Epithelial cell of esophagus (primary cell): ENCODE results near the gene UNC79.

ENCODE experiments used
- DNase-seq: peaks from one replicate; pipeline ENCODE4 v3.0.0; 2010; ENCODE audit warnings: low read depth
- H3K4me3 ChIP-seq: 2 replicates; pipeline ENCODE4 v1.5.1; 2011; ENCODE audit warnings: mild to moderate bottlenecking, low read length, control low read depth
- CTCF ChIP-seq: IDR thresholded peaks from 2 replicates; pipeline ENCODE4 v1.5.1; 2011; ENCODE audit warnings: low read depth, mild to moderate bottlenecking, low read length, control low read depth, inconsistent platforms; ENCODE audit not compliant: insufficient read depth; ENCODE audit errors: missing control alignments

Gene UNC79

GRCh38 chr14:93606091-93606490, 175.4 kb downstream of the UNC79 start:
- DNase-seq: no peak
- no peak overlapping the region for H3K4me3 ChIP-seq
- TF ChIP-seq CTCF: no peak

- no peak overlapping the region for H3K4me3 ChIP-seq
- TF ChIP-seq CTCF: peak; percentile 66
- peak; percentile 59 for DNase-seq
Observed at GRCh38 chr14:93619176-93619793, 188.5 kb downstream of the UNC79 start.

GRCh38 chr14:93628048-93628447, 197.3 kb downstream of the UNC79 start:
- H3K4me3 ChIP-seq: no peak overlapping the region
- no peak for DNase-seq
- no peak for TF ChIP-seq CTCF

GRCh38 chr14:93629643-93630042, 198.9 kb downstream of the UNC79 start:
- no peak overlapping the region for H3K4me3 ChIP-seq
- no peak for TF ChIP-seq CTCF
- DNase-seq: no peak

GRCh38 chr14:93638790-93639189, 208.1 kb downstream of the UNC79 start:
- H3K4me3 ChIP-seq: no peak overlapping the region
- TF ChIP-seq CTCF: no peak
- no peak for DNase-seq

GRCh38 chr14:93643127-93643526, 212.4 kb downstream of the UNC79 start:
- H3K4me3 ChIP-seq: no peak overlapping the region
- no peak for DNase-seq
- no peak for TF ChIP-seq CTCF

GRCh38 chr14:93643676-93644075, 212.9 kb downstream of the UNC79 start:
- TF ChIP-seq CTCF: no peak
- no peak overlapping the region for H3K4me3 ChIP-seq
- DNase-seq: no peak
